IMR-90 (cell line): Measurements from ENCODE around the gene FOXF1.

ENCODE experiments used
- BHLHE40 ChIP-seq: fragments of 150-350 bp; IDR thresholded peaks from 2 replicates; pipeline ENCODE4 v1.6.1; 2016; ENCODE audit warnings: mild to moderate bottlenecking, low read depth, low read length
- CHD1 ChIP-seq: IDR thresholded peaks from 2 replicates; pipeline ENCODE4 v1.6.1; 2012; ENCODE audit warnings: low read depth, low read length, improper control_type of control experiment
- FOS ChIP-seq: fragments of 150-350 bp; IDR thresholded peaks from 2 replicates; pipeline ENCODE4 v1.6.1; 2016; ENCODE audit warnings: low read depth, low read length
- MAFK ChIP-seq: IDR thresholded peaks from 2 replicates; pipeline ENCODE4 v1.6.1; 2012; ENCODE audit warnings: low read depth, low read length, improper control_type of control experiment
- MXI1 ChIP-seq: IDR thresholded peaks from 2 replicates; pipeline ENCODE4 v1.6.1; 2012; ENCODE audit warnings: low read depth, mild to moderate bottlenecking, low read length, moderate library complexity, borderline replicate concordance
- POLR2A ChIP-seq: IDR thresholded peaks from 2 replicates; pipeline ENCODE4 v1.6.1; 2012; ENCODE audit warnings: mild to moderate bottlenecking, low read depth, low read length
- RAD21 ChIP-seq: IDR thresholded peaks from 2 replicates; pipeline ENCODE4 v1.6.1; 2012; ENCODE audit warnings: low read length, improper control_type of control experiment
- RCOR1 ChIP-seq: IDR thresholded peaks from 2 replicates; pipeline ENCODE4 v1.6.1; 2012; ENCODE audit warnings: mild to moderate bottlenecking, low read length, improper control_type of control experiment; ENCODE audit not compliant: insufficient replicate concordance
- SMC3 ChIP-seq: fragments of 150-350 bp; IDR thresholded peaks from 2 replicates; pipeline ENCODE4 v1.6.1; 2016; ENCODE audit warnings: low read depth, mild to moderate bottlenecking, antibody characterized with exemption, low read length, moderate library complexity
- TF ChIP-seq, protein P1 (sequence below): conservative IDR thresholded peaks from 2 replicates; pipeline ENCODE4 v1.5.1; 2012; ENCODE audit warnings: mild to moderate bottlenecking, low read depth, low read length, improper control_type of control experiment
- TF ChIP-seq, protein P2 (sequence below): fragments of 150-350 bp; IDR thresholded peaks from 2 replicates; pipeline ENCODE4 v1.6.1; 2017; ENCODE audit warnings: mild to moderate bottlenecking, antibody characterized with exemption, low read length, low read depth

DNA sequence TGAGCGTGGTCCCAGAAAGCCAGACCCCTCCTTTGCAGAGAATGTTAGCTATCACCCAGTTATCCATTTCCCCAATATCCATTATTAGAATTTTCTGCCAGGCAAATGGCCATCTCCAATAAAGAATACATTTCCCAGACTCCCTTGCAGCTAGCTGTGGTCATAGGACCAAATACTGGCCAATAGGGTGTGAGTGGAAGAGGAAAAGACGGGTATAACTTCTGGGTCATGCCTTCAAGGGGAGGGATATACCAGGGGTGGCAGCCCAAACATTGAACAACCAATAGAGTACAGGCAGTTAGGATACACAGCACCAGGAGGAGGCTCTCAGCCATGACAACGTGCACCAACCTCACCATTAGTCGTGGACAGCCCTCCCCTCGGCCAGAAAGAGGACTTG lies 26.1 kb upstream of the FOXF1 start:
- TF ChIP-seq, protein P1, sequence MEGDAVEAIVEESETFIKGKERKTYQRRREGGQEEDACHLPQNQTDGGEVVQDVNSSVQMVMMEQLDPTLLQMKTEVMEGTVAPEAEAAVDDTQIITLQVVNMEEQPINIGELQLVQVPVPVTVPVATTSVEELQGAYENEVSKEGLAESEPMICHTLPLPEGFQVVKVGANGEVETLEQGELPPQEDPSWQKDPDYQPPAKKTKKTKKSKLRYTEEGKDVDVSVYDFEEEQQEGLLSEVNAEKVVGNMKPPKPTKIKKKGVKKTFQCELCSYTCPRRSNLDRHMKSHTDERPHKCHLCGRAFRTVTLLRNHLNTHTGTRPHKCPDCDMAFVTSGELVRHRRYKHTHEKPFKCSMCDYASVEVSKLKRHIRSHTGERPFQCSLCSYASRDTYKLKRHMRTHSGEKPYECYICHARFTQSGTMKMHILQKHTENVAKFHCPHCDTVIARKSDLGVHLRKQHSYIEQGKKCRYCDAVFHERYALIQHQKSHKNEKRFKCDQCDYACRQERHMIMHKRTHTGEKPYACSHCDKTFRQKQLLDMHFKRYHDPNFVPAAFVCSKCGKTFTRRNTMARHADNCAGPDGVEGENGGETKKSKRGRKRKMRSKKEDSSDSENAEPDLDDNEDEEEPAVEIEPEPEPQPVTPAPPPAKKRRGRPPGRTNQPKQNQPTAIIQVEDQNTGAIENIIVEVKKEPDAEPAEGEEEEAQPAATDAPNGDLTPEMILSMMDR, result no peak
- no peak for TF ChIP-seq POLR2A
- TF ChIP-seq MXI1, result no peak
- no peak for TF ChIP-seq RAD21
- no peak for TF ChIP-seq CHD1
- TF ChIP-seq SMC3, result no peak
- TF ChIP-seq FOS, result no peak
- no peak for TF ChIP-seq MAFK
- TF ChIP-seq RCOR1, result no peak
- TF ChIP-seq, protein P2, sequence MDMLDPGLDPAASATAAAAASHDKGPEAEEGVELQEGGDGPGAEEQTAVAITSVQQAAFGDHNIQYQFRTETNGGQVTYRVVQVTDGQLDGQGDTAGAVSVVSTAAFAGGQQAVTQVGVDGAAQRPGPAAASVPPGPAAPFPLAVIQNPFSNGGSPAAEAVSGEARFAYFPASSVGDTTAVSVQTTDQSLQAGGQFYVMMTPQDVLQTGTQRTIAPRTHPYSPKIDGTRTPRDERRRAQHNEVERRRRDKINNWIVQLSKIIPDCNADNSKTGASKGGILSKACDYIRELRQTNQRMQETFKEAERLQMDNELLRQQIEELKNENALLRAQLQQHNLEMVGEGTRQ, result no peak
- no peak for TF ChIP-seq BHLHE40
